SU-DHL-6 (cell line): ENCODE measurements around the gene KIAA1614.

Source experiments
- H2AFZ ChIP-seq: fragments of 200-600 bp; sonication (generic); 2 replicates; pipeline ENCODE4 v1.6.1; 2014; ENCODE audit warnings: low read depth, mild to moderate bottlenecking, moderate library complexity, mixed read lengths, antibody characterized with exemption, low read length; ENCODE audit not compliant: severe bottlenecking
- H3F3A ChIP-seq: fragments of 200-600 bp; shearing (Covaris generic); 2 replicates; pipeline ENCODE4 v1.6.0; 2016; ENCODE audit warnings: antibody characterized with exemption, mild to moderate bottlenecking; ENCODE audit not compliant: insufficient read depth
- H3K27ac ChIP-seq: fragments of 200-600 bp; sonication (generic); 2 replicates; pipeline ENCODE4 v1.5.1; 2016; ENCODE audit warnings: low read depth, mild to moderate bottlenecking, low read length, moderate library complexity, mixed read lengths
- H3K27me3 ChIP-seq: fragments of 200-600 bp; sonication (generic), shearing (Covaris generic); 2 replicates; pipeline ENCODE4 v1.6.0; 2014; ENCODE audit warnings: mild to moderate bottlenecking, low read length
- H3K36me3 ChIP-seq: fragments of 200-600 bp; sonication (generic); 2 replicates; pipeline ENCODE4 v1.6.1; 2014; ENCODE audit warnings: mild to moderate bottlenecking, low read length, mixed read lengths
- H3K4me2 ChIP-seq: fragments of 300-600, 200-600 bp; shearing (Covaris generic), sonication (generic); 2 replicates; pipeline ENCODE4 v1.6.0; 2014; ENCODE audit warnings: low read length, low read depth, mild to moderate bottlenecking; ENCODE audit not compliant: poor library complexity, severe bottlenecking
- H3K4me3 ChIP-seq: fragments of 200-600 bp; sonication (generic); 2 replicates; pipeline ENCODE4 v1.5.1; 2014; ENCODE audit warnings: antibody characterized with exemption, low read length, mild to moderate bottlenecking, mixed read lengths; ENCODE audit not compliant: insufficient read depth, poor library complexity, severe bottlenecking
- H3K79me2 ChIP-seq: fragments of 200-600 bp; sonication (generic); 2 replicates; pipeline ENCODE4 v1.6.1; 2014; ENCODE audit warnings: mild to moderate bottlenecking, low read length, moderate library complexity; ENCODE audit not compliant: insufficient read depth
- H3K9ac ChIP-seq: fragments of 200-600 bp; sonication (generic); 2 replicates; pipeline ENCODE4 v1.7.0; 2014; ENCODE audit warnings: mild to moderate bottlenecking, low read length
- H3K9me2 ChIP-seq: fragments of 200-600 bp; sonication (generic); replicated peaks from 2 replicates; pipeline ENCODE4 v1.6.1; 2014; ENCODE audit warnings: low read length; ENCODE audit not compliant: insufficient read depth
- H3K9me3 ChIP-seq: fragments of 200-600 bp; sonication (generic); 2 replicates; pipeline ENCODE4 v1.6.1; 2014; ENCODE audit warnings: low read length, mixed read lengths; ENCODE audit not compliant: insufficient read depth
- H4K20me1 ChIP-seq: fragments of 200-600 bp; sonication (generic); 2 replicates; pipeline ENCODE4 v1.6.1; 2014; ENCODE audit warnings: low read depth, mild to moderate bottlenecking, antibody characterized with exemption, low read length, moderate library complexity, mixed read lengths
- CTCF ChIP-seq: fragments of 200-600 bp; sonication (generic); IDR thresholded peaks from one replicate; pipeline ENCODE4 v1.5.1; 2017; ENCODE audit warnings: antibody characterized with exemption, mild to moderate bottlenecking, low read length, moderate library complexity; ENCODE audit not compliant: insufficient read depth, poor library complexity, severe bottlenecking
- EZH2phosphoT487 ChIP-seq: fragments of 200-600 bp; sonication (generic), shearing (Covaris generic); conservative IDR thresholded peaks from 2 replicates; pipeline ENCODE4 v1.6.1; 2018; ENCODE audit warnings: mild to moderate bottlenecking, antibody characterized with exemption, low read length, moderate library complexity, mixed read lengths

Gene KIAA1614

GRCh38 chr1:180950321-180950720 is 37.6 kb downstream of the KIAA1614 start:
- no peaks in the 10 kb centered on the region for H3K36me3 ChIP-seq
- TF ChIP-seq CTCF (no peak), EZH2phosphoT487 (no peak)
- no peaks in the 10 kb centered on the region for H3K9me2 ChIP-seq
- no peaks in the 10 kb centered on the region for H4K20me1 ChIP-seq
- H2AFZ ChIP-seq = no peak overlapping the region
- no peak overlapping the region for H3K4me2 ChIP-seq
- H3F3A ChIP-seq = no peaks in the 10 kb centered on the region
- H3K9ac ChIP-seq = no peak overlapping the region
- H3K27ac ChIP-seq = no peak overlapping the region
- H3K4me3 ChIP-seq = no peak overlapping the region
- no peaks in the 10 kb centered on the region for H3K27me3 ChIP-seq
- no peaks in the 10 kb centered on the region for H3K9me3 ChIP-seq
- H3K79me2 ChIP-seq = no peaks in the 10 kb centered on the region

- H3K4me2 ChIP-seq = no peak overlapping the region
- H3K9me2 ChIP-seq = no peaks in the 10 kb centered on the region
- H3K27me3 ChIP-seq = no peaks in the 10 kb centered on the region
- no peak overlapping the region for H3K4me3 ChIP-seq
- H3K9me3 ChIP-seq = no peaks in the 10 kb centered on the region
- H3K36me3 ChIP-seq = no peaks in the 10 kb centered on the region
- no peaks in the 10 kb centered on the region for H3K79me2 ChIP-seq
- H3F3A ChIP-seq = no peaks in the 10 kb centered on the region
- H4K20me1 ChIP-seq = no peaks in the 10 kb centered on the region
- no peak overlapping the region for H2AFZ ChIP-seq
- no peak overlapping the region for H3K9ac ChIP-seq
- H3K27ac ChIP-seq = no peak overlapping the region
- TF ChIP-seq EZH2phosphoT487 = no peak
- no peak for TF ChIP-seq CTCF
Measured at GRCh38 chr1:180951186-180951745, 38.6 kb downstream of the KIAA1614 start.

- H2AFZ ChIP-seq = no peak overlapping the region
- no peaks in the 10 kb centered on the region for H4K20me1 ChIP-seq
- no peaks in the 10 kb centered on the region for H3K9me3 ChIP-seq
- no peaks in the 10 kb centered on the region for H3K9me2 ChIP-seq
- H3K36me3 ChIP-seq = no peaks in the 10 kb centered on the region
- no peak for TF ChIP-seq CTCF
- TF ChIP-seq EZH2phosphoT487 = no peak
- H3F3A ChIP-seq = no peaks in the 10 kb centered on the region
- H3K27ac ChIP-seq = no peak overlapping the region
- no peaks in the 10 kb centered on the region for H3K27me3 ChIP-seq
- no peaks in the 10 kb centered on the region for H3K79me2 ChIP-seq
- no peak overlapping the region for H3K9ac ChIP-seq
- H3K4me2 ChIP-seq = no peak overlapping the region
- no peak overlapping the region for H3K4me3 ChIP-seq
Measured at GRCh38 chr1:180951836-180952656, 39.3 kb downstream of the KIAA1614 start.
